Muscle of leg (tissue), 11 donors: ENCODE measurements around the gene PARD6B. TPM values are rescaled to one million over a fixed set of nuclear protein-coding genes. Genes with fewer than 3 reads are reported as not detected.
"Not testable (repeated sequence)": the region's sequence is repeated elsewhere in the genome, so short reads cannot be mapped to it uniquely, and the experiment has no call there.

Experiments used
- DNase-seq: peaks from one replicate; pipeline ENCODE4 v3.0.0; 2013
- H3K27ac ChIP-seq: one replicate; pipeline ENCODE4 v1.5.1; 2013; ENCODE audit warnings: mild to moderate bottlenecking, low read length, control low read depth
- H3K27me3 ChIP-seq: one replicate; pipeline ENCODE4 v1.6.1; 2013; ENCODE audit warnings: low read length; ENCODE audit not compliant: control insufficient read depth, insufficient read depth
- H3K36me3 ChIP-seq: one replicate; pipeline ENCODE4 v1.6.1; 2013; ENCODE audit warnings: low read length; ENCODE audit not compliant: control insufficient read depth, insufficient read depth
- H3K4me1 ChIP-seq: one replicate; pipeline ENCODE4 v1.6.1; 2013; ENCODE audit warnings: low read length; ENCODE audit not compliant: control insufficient read depth, insufficient read depth
- H3K4me3 ChIP-seq: one replicate; pipeline ENCODE4 v1.5.1; 2013; ENCODE audit warnings: low read length, control low read depth
- H3K9me3 ChIP-seq: replicated peaks from 2 replicates; pipeline ENCODE4 v1.6.1; 2013; ENCODE audit warnings: low read depth, low read length; ENCODE audit not compliant: control insufficient read depth
- WGBS: methylation state at CpG from one replicate; pipeline ENCODE4 v1.1.5; 2013; ENCODE audit warnings: missing lambda C conversion rate; ENCODE audit not compliant: insufficient coverage; 5-methylcytosine and 5-hydroxymethylcytosine counted together
- polyA plus RNA-seq, 8 donors: library from polyadenylated mRNA; unstranded; fragments of 120-200 nt; gene quantifications; one replicate each; pipeline versions ENCODE4 v1.2.1 to v1.2.3, GENCODE V29; 2013; ENCODE audit warnings: inconsistent platforms in 1 of 8, low replicate concordance in 1 of 8; ENCODE audit not compliant: insufficient read length in 8 of 8, insufficient read depth in 1 of 8
- total RNA-seq: library from RNA; stranded (reverse); fragments of 120-200 nt; gene quantifications from one replicate; pipeline ENCODE4 v1.2.4, GENCODE V29; 2013

The PARD6B gene
- total and polyA plus RNA-seq, 9 donors, result 0.22 to 0.97 (median 0.62) TPM

DNA sequence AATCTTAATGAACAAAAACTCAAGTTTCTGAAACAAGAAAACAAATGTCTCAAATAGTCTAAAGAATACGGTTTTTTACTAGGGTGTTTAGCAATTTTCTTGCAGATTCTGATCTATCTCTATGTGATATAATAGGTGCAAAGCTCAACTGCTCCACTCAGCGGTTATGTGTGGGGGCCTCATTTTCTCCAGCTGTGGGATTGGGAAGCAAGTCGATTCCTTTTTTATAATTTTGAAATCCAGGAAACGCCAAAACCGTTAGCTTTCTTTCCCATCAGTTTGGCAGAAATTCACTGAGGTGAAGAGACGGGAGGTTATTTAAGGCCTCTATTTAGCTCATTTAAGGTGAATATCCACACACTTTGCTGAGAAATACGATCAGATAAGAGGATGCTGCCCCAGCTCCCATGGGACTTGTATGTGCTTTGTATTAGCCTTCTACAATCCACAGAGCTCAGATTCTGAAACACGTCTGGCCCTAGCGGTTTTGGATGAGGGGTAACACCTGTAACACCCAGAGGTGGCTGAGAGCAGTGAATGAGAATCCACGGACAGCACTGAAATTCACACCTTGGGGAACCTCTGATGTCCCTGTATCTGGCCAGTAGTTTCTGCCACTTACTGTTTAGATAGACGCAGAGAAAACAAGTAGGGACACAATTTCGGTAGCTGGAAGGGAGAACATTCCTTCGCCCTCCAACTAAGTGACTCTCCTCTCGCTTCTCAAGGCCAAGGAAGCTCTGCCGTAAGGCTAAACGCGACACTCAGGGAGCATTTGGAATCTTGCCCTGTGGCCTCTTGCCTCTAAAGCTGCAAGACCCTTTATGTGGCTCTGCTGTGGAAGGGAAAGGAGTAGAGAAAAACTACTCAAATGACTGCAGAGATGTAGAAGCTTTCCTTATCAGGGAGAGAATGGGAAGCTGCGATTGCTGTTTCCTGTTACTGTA is 56.9 kb downstream of the PARD6B start:
- 27% methylated on average over 6 of the region's 18 CpGs for WGBS
- Histone ChIP-seq H3K4me3 (no peak overlapping the region), H3K36me3 (no peaks in the 10 kb centered on the region), H3K4me1 (peaks cover 30% of the 10 kb centered on the region), H3K9me3 (no peaks in the 10 kb centered on the region), H3K27ac (peak overlapping the region; percentile 50), H3K27me3 (no peaks in the 10 kb centered on the region)
- peak; percentile 87 for DNase-seq

DNA sequence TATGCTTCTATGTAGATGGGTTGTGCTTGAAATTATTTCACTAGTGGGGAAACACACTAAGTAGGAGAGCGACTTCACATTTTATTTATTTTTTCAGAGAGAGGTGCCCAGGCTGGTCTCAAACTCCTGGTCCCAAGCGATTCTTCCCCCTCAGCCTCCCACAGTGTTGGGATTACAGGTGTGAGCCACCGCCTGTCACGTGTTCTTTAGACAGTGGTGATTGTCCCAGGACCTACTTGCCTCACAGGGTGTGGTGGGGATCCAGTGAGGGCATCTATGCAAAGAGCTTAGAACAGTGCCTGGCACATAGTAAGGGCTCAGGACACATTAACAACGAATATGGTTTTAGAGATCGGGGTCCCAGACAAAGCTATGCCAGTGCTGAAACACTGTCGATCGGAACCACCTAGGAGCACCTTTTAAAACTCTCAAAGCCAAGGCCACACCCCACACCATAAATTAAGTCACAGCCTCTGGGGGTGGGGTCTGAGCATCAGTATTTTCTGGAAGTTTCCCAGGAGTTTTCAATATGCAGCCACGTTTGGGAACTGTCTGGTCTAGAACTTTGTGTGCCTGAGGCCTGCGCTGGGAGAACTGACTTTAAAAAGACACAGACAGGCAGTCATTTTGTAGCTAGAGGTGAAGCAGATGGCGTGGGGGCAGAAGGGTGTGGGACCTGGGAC is 58.7 kb downstream of the PARD6B start:
- WGBS, result 66% methylated on average over 4 of the region's 11 CpGs
- H3K4me3 ChIP-seq, result no peak overlapping the region
- no peaks in the 10 kb centered on the region for H3K9me3 ChIP-seq
- H3K4me1 ChIP-seq, result peaks cover 39% of the 10 kb centered on the region
- H3K27ac ChIP-seq, result peak overlapping the region; percentile 93
- H3K36me3 ChIP-seq, result no peaks in the 10 kb centered on the region
- DNase-seq, result no peak
- peaks cover 5% of the 10 kb centered on the region for H3K27me3 ChIP-seq

DNA sequence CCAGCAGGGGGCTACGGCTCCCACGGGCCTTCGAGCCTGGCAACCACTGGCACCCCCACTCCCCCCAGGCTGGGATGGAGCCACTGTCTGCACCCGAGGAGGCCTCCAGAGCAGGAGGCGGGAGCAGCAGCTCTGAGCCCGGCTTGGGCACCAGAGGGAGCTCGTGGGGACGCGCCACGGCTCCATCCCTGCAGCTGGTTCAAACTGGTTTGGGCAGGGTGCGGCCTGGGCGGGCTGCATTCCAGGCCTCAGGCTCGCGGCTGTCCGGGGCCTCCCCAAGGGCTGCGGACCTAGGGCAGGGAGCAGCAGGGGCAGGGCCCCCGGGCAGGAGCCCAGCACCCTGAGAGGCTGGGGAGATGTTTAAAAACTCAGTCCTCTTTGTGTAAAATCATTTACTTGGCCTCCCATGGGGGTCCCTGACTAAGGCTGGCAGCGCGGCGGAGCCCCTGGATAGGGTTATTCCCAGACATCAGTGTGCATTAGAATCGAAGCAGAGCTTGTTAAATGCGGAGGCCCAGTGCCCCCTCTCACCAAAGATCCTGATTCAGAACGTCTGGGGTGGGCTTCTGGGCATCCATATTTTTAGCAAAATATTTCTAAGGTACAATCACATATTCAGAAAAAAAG is 59.4 kb downstream of the PARD6B start:
- H3K27me3 ChIP-seq, result peaks cover 5% of the 10 kb centered on the region
- peak overlapping the region; percentile 93 for H3K27ac ChIP-seq
- peak; percentile 94 for DNase-seq
- peaks cover 39% of the 10 kb centered on the region for H3K4me1 ChIP-seq
- no peaks in the 10 kb centered on the region for H3K36me3 ChIP-seq
- no peaks in the 10 kb centered on the region for H3K9me3 ChIP-seq
- 5% methylated on average over 19 of the region's 23 CpGs for WGBS
- H3K4me3 ChIP-seq, result peak overlapping the region; percentile 21

DNA sequence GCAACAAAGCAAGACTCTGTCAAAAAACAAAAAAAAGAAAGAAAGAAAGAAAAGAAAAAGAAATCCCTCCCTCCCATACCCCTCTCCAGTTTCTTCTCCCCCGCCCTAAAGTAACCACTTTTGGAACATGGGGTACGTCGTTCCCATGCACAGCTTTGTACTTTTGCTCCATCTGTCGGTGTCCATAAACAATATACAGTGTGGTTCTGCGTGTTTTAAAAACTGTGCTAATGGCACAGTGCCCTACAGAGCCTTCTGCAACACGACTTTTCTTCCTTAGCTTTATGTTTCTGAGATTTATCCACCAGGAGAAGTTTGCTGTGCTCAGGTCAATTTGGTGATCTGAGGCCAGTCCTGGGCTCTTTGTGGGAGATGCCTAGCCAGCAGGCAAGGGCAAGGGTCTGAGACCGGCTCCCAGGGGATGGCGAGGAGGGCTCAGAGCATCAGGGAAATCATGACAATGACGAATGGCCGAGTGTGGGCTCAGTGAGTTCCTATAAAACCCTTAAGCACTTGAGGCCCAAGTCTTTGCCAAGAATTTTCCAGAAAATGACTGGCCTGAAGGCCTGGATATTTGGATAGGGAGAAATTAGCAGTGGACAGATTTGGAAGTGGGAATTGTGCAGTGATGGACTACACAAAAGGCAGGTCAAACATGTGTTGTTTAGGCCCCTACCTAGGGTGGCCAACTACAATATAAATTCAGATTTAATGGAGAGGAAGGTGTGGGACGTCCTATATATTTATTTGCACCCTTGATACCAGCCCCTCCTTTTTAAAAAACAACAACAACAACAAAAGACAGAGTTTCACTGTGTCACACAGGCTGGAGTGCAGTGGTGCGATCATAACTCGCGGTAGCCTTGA is 61.6 kb downstream of the PARD6B start:
- peak; percentile 65 for DNase-seq
- H3K27ac ChIP-seq, result peak overlapping the region; percentile 51

DNA sequence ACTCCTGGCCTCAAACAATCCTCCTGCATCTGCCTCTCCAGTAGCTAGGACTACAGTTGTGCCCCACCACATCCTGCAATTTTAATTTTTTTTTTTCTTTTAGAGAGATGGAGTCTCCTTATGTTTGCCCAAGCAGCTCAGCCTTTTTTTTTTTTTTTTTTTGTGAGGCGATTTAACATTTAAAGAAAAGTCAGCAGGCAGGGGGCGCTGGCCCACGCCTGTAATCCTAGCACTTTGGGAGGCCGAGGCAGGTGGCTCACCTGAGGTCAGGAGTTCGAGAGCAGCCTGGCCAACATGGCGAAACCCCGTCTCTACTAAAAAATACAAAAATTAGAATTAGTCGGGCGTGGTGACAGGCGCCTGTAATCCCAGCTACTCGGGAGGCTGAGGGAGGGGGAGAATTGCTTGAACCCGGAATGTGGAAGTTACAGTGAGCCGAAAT is 62.2 kb downstream of the PARD6B start:
- not testable (repeated sequence) for H3K36me3 ChIP-seq, H3K27me3 ChIP-seq, H3K4me3 ChIP-seq, DNase-seq, H3K9me3 ChIP-seq, H3K27ac ChIP-seq
- WGBS, result no CpG with 5 or more reads among the region's 13 CpGs
- H3K4me1 ChIP-seq, result peaks cover 34% of the 10 kb centered on the region

More for the DNA sequence above, 61.6 kb downstream of the PARD6B start:
- no peaks in the 10 kb centered on the region for H3K9me3 ChIP-seq
- peaks cover 39% of the 10 kb centered on the region for H3K4me1 ChIP-seq
- no peaks in the 10 kb centered on the region for H3K36me3 ChIP-seq
- 85% methylated on average over 12 of the region's 14 CpGs for WGBS
- peaks cover 5% of the 10 kb centered on the region for H3K27me3 ChIP-seq
- no peak overlapping the region for H3K4me3 ChIP-seq

DNA sequence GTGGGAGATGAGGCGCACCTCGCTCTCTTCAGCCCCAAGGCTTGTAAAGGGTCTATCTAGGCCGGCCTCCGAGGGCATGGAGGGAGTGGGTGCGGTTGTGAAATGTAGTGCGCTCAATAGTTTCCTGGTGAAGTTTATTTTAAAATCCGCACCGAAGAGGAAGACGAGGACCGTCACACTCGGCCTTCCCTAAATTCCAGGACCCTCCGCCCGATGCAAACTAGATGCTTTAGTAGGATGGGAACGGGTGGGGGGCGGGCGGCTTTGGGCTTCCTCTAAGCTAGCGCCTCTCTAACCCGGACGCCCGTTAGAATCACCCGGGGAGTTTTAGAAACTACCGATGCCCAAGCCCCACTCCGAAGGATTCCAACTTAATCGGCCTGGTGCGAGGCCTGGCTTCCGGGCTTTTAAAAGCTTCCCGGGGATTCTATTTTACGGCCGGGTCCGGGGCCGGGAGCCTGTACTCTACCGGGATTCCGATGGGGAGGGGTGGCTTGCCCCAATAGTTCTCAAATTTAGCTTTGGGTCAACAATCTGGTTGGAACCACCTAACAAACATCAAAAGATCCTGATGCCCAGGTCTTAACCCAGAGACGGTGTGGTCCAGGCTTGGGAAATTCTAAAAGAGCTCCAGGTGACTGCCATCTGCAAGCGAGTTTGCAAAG is 62.9 kb downstream of the PARD6B start:
- WGBS, result 14% methylated on average over 22 of the region's 35 CpGs

DNA sequence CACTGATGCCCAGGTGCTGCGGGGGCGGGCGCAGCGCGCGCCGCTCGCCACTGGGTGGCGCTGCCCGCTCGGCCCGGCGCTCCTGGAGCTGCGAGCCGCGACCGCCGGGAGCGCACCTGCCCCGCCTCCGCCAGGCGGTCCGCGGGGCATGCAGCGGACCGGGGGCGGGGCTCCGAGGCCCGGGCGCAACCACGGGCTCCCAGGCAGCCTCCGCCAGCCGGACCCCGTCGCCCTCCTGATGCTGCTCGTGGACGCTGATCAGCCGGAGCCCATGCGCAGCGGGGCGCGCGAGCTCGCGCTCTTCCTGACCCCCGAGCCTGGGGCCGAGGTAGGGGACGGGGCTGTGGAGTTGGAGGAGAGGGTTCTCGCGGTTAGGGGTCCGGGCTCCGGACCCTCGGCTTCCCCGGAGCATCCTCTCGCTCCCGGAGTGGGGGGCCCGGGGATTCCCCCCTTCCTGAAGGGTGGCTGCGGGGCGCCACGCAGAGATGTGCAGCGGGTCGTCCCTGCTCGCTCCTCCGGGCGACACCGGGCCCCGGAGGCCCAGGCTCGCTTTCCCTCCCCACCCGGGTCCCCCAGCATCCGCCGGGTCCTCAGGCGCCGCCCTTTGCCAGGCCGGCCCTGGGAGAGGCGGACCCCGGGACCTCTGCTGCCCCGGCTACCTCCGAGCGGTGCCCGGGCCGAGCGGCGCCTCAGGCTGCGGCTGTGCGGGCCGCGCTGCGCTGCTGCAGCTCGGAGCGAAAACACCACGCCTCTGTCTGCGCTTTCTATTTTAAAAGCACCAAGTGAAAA is 63.7 kb downstream of the PARD6B start, which contains the start of gene BCAS4:
TSS of gene BCAS4 (plus strand) at position 216 of the 789 bp plus-strand sequence. CDS start at position 239, 23 bp downstream.
- peaks cover 31% of the 10 kb centered on the region for H3K4me1 ChIP-seq
- peak within 1 kb of the TSS; percentile 51 for H3K27ac ChIP-seq
- H3K4me3 ChIP-seq, result peak within 1 kb of the TSS; percentile 84
- under 1% methylated on average over 80 of the region's 92 CpGs for WGBS
- H3K9me3 ChIP-seq, result no peaks in the 10 kb centered on the region
- H3K27me3 ChIP-seq, result peaks cover 5% of the 10 kb centered on the region
- no peaks in the 10 kb centered on the region for H3K36me3 ChIP-seq
- DNase-seq, result peak; percentile 87

More for the DNA sequence above, 62.9 kb downstream of the PARD6B start:
- Histone ChIP-seq H3K27ac (peak overlapping the region; percentile 51), H3K36me3 (no peaks in the 10 kb centered on the region), H3K4me3 (peak overlapping the region; percentile 32), H3K9me3 (no peaks in the 10 kb centered on the region), H3K4me1 (peaks cover 32% of the 10 kb centered on the region), H3K27me3 (peaks cover 5% of the 10 kb centered on the region)
- no peak for DNase-seq

DNA sequence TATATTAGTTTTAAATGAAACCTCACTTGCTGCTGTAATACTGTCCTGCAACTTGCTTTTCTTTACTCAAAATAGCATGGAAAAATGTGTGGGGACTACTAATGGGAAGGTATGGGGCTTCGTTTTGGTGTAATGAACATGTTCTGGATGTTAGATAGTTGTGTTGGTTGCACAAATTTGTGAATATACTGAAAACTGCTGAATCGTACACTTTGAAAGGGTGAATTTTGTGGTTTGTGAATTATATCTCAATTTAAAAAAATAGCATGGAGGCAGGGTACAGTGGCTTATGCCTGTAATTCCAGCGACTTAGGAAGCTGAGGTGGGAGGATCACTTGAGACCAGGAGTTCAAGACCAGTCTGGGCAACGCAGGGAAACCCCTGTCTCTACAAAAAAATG is 65.8 kb downstream of the PARD6B start:
- Histone ChIP-seq H3K27ac (no peak overlapping the region), H3K9me3 (no peaks in the 10 kb centered on the region), H3K36me3 (no peaks in the 10 kb centered on the region), H3K4me3 (no peak overlapping the region), H3K4me1 (peaks cover 13% of the 10 kb centered on the region), H3K27me3 (peaks cover 5% of the 10 kb centered on the region)
- no peak for DNase-seq
- 100% methylated on average over 1 of the region's 4 CpGs for WGBS
